Hepatocyte (in vitro differentiated cells): ENCODE results near the gene ETV6. TPM values are rescaled to one million over a fixed set of nuclear protein-coding genes. Genes with fewer than 3 reads are reported as not detected.

Source experiments
- DNase-seq: peaks from one replicate; pipeline ENCODE4 v3.0.0-alpha.2; 2016; ENCODE audit warnings: low spot score
- H2AFZ ChIP-seq: fragments of 200-600 bp; sonication (generic); 2 replicates; pipeline ENCODE4 v1.6.0; 2016; ENCODE audit warnings: antibody characterized with exemption, mild to moderate bottlenecking
- H3K27ac ChIP-seq: fragments of 200-600 bp; sonication (generic); 2 replicates; pipeline ENCODE4 v1.5.1; 2016; ENCODE audit warnings: mild to moderate bottlenecking
- H3K27me3 ChIP-seq: fragments of 200-600 bp; sonication (generic); 2 replicates; pipeline ENCODE4 v1.6.1; 2016
- H3K36me3 ChIP-seq: fragments of 200-600 bp; sonication (generic); replicated peaks from 2 replicates; pipeline ENCODE4 v1.5.1; 2016; ENCODE audit warnings: low read depth; ENCODE audit not compliant: insufficient read depth
- H3K4me1 ChIP-seq: fragments of 200-600 bp; sonication (generic); 2 replicates; pipeline ENCODE4 v1.5.1; 2016; ENCODE audit warnings: mild to moderate bottlenecking, moderate library complexity; ENCODE audit not compliant: insufficient read depth
- H3K4me2 ChIP-seq: fragments of 200-600 bp; sonication (generic); 2 replicates; pipeline ENCODE4 v1.6.0; 2016
- H3K4me3 ChIP-seq: fragments of 200-600 bp; sonication (generic); 2 replicates; pipeline ENCODE4 v1.5.1; 2016; ENCODE audit warnings: mild to moderate bottlenecking
- H3K79me2 ChIP-seq: fragments of 200-600 bp; sonication (generic); 2 replicates; pipeline ENCODE4 v1.6.0; 2017; ENCODE audit warnings: mild to moderate bottlenecking
- H3K9me2 ChIP-seq: fragments of 200-600 bp; sonication (generic); replicated peaks from 2 replicates; pipeline ENCODE4 v1.6.0; 2017; ENCODE audit warnings: mild to moderate bottlenecking; ENCODE audit not compliant: insufficient read depth
- H3K9me3 ChIP-seq: fragments of 200-600 bp; sonication (generic); 2 replicates; pipeline ENCODE4 v1.5.1; 2016; ENCODE audit warnings: low read depth, mild to moderate bottlenecking
- H4K20me1 ChIP-seq: fragments of 200-600 bp; sonication (generic); 2 replicates; pipeline ENCODE4 v1.6.0; 2016; ENCODE audit warnings: mild to moderate bottlenecking; ENCODE audit not compliant: insufficient read depth, poor library complexity, severe bottlenecking
- EZH2 ChIP-seq: fragments of 200-600 bp; sonication (generic); IDR thresholded peaks from 2 replicates; pipeline ENCODE4 v1.6.1; 2016; ENCODE audit warnings: antibody characterized with exemption, mild to moderate bottlenecking, borderline replicate concordance
- EZH2phosphoT487 ChIP-seq: fragments of 200-600 bp; sonication (generic); IDR thresholded peaks from one replicate; pipeline ENCODE4 v1.6.1; 2018; ENCODE audit warnings: antibody characterized with exemption, mild to moderate bottlenecking, low read depth, moderate library complexity; ENCODE audit not compliant: unreplicated experiment, severe bottlenecking
- WGBS: methylation state at CpG from one replicate; pipeline ENCODE4 v1.1.6; 2016; ENCODE audit warnings: low lambda C conversion rate; ENCODE audit errors: missing lambda C conversion rate; 5-methylcytosine and 5-hydroxymethylcytosine counted together
- polyA plus RNA-seq: library from polyadenylated mRNA; unstranded; fragments of >200 nt; fragmentation: Nextera tagmentation; extraction: Ambion mirVana; gene quantifications from 2 replicates; pipeline ENCODE4 v1.2.1, GENCODE V29; 2016
- total RNA-seq: library from RNA; depleted of rRNA; stranded (reverse); fragments of >200 nt; gene quantifications from 2 replicates; pipeline ENCODE4 v1.2.3, GENCODE V29; 2014
- TF ChIP-seq, protein P1 (sequence below): fragments of 200-600 bp; sonication (generic); IDR thresholded peaks from 2 replicates; pipeline ENCODE4 v1.5.1; 2016; ENCODE audit warnings: antibody characterized with exemption, mild to moderate bottlenecking; ENCODE audit not compliant: poor library complexity

Gene ETV6
- total and polyA plus RNA-seq, 2 experiments from 2014 or later: 8.0 to 9.7 TPM

DNA sequence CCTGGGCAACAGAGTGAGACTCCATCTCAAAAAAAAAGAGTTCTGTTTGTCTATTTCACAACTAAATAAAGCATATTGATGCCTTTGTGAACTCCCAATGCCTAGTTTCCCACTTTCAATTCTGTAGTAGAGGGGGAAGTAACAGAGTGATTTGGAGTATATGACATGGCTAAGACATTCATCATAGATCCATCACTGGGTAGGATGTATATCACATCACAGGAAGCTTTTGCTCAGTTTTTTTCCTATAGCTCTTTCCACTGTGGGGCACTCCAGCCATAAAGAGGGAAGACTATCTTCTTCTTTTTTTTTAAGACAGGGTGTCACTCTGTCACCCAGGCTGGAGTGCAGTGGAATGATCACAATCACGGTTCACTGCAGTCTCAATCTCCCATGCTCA lies 267.3 kb downstream of the ETV6 start:
- no peak for DNase-seq
- Histone ChIP-seq H3K4me3 (no peak overlapping the region), H3K4me2 (no peak overlapping the region), H3K27ac (no peak overlapping the region), H3K4me1 (no peaks in the 10 kb centered on the region), H3K9me3 (no peaks in the 10 kb centered on the region), H4K20me1 (no peaks in the 10 kb centered on the region), H3K9me2 (no peaks in the 10 kb centered on the region), H3K27me3 (no peaks in the 10 kb centered on the region), H3K79me2 (no peaks in the 10 kb centered on the region), H2AFZ (no peak overlapping the region), H3K36me3 (no peaks in the 10 kb centered on the region)
- 79% methylated on average over 1 of the region's 1 CpG for WGBS
- TF ChIP-seq EZH2phosphoT487: no peak
- no peak for TF ChIP-seq EZH2
- TF ChIP-seq, protein P1, sequence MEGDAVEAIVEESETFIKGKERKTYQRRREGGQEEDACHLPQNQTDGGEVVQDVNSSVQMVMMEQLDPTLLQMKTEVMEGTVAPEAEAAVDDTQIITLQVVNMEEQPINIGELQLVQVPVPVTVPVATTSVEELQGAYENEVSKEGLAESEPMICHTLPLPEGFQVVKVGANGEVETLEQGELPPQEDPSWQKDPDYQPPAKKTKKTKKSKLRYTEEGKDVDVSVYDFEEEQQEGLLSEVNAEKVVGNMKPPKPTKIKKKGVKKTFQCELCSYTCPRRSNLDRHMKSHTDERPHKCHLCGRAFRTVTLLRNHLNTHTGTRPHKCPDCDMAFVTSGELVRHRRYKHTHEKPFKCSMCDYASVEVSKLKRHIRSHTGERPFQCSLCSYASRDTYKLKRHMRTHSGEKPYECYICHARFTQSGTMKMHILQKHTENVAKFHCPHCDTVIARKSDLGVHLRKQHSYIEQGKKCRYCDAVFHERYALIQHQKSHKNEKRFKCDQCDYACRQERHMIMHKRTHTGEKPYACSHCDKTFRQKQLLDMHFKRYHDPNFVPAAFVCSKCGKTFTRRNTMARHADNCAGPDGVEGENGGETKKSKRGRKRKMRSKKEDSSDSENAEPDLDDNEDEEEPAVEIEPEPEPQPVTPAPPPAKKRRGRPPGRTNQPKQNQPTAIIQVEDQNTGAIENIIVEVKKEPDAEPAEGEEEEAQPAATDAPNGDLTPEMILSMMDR: no peak

DNA sequence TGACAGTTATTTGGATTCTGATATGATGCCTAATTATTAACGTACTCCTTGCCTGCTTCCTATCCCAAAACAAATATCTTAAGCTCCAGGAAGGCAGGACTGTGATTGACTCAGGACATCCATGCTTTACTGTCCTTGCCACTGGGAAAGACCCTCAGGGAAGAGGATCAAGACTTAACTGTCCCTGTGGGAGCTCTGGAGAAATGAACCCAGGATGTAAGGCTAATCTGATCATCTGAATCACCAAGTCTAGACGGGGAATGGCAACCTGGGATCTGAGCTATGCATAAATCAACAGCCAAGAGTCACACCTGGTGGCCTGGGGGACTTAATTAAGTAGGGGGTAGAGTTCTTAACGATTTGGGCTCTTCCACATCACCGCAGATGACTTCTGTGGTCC lies 268.0 kb downstream of the ETV6 start:
- 49% methylated on average over 4 of the region's 4 CpGs for WGBS
- Histone ChIP-seq H3K4me1 (no peaks in the 10 kb centered on the region), H4K20me1 (no peaks in the 10 kb centered on the region), H3K36me3 (no peaks in the 10 kb centered on the region), H3K27me3 (no peaks in the 10 kb centered on the region), H3K4me3 (no peak overlapping the region), H3K9me3 (no peaks in the 10 kb centered on the region), H3K9me2 (no peaks in the 10 kb centered on the region), H3K4me2 (no peak overlapping the region), H2AFZ (no peak overlapping the region), H3K79me2 (no peaks in the 10 kb centered on the region), H3K27ac (no peak overlapping the region)
- TF ChIP-seq EZH2phosphoT487 (no peak), EZH2 (no peak)
- TF ChIP-seq, protein P1: no peak
- DNase-seq: no peak

DNA sequence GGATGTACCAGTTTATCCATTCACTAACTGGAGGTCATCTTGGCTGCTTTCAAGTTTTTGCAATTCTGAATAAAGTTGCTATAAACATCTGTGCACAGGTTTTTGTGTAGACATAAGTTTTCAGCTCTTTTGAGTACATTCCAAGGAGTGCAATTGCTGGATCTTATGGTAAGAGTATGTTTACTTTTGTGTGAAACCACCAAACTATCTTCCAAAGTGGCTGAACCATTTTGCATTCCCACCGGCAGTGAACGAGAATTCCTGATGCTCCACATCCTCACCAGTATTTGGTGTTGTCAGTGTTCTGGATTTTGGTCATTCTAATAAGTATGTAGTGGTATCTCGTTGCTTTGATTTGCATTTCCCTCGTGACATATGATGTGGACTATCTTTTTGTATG lies 270.8 kb downstream of the ETV6 start:
- Histone ChIP-seq H3K36me3 (no peaks in the 10 kb centered on the region), H3K4me2 (no peak overlapping the region), H3K4me1 (no peaks in the 10 kb centered on the region), H3K27me3 (no peaks in the 10 kb centered on the region), H3K4me3 (no peak overlapping the region), H3K79me2 (no peaks in the 10 kb centered on the region), H3K9me3 (no peaks in the 10 kb centered on the region), H4K20me1 (no peaks in the 10 kb centered on the region), H3K27ac (no peak overlapping the region), H2AFZ (no peak overlapping the region), H3K9me2 (no peaks in the 10 kb centered on the region)
- no peak for TF ChIP-seq EZH2
- no peak for TF ChIP-seq EZH2phosphoT487
- TF ChIP-seq, protein P1: no peak
- WGBS: 83% methylated on average over 4 of the region's 4 CpGs
- no peak for DNase-seq

DNA sequence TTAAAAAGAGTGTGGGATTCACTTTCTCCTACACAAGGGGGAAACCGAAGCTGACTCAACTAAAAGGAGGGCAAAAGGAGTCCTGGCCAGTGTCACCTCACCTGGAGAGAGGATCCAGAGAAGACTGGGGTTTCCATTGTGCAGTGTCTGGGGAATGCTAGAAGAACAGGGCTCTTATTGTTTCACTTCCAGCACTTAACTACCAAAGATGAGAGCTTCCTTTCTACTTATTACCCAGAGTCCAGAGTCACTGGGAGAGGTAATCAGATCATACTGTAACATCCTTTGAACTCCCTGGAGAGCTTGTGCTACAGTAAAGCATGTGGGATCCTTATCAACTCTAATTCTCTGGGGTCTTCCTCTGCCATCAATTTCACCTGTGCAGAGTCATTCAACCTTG lies 272.9 kb downstream of the ETV6 start:
- H3K36me3 ChIP-seq: no peaks in the 10 kb centered on the region
- no peak overlapping the region for H3K27ac ChIP-seq
- H3K4me2 ChIP-seq: no peak overlapping the region
- H2AFZ ChIP-seq: no peak overlapping the region
- DNase-seq: no peak
- WGBS: 19% methylated on average over 1 of the region's 1 CpG
- no peak overlapping the region for H3K4me3 ChIP-seq
- H3K79me2 ChIP-seq: no peaks in the 10 kb centered on the region
- H3K27me3 ChIP-seq: no peaks in the 10 kb centered on the region
- TF ChIP-seq EZH2 (no peak), EZH2phosphoT487 (no peak)
- TF ChIP-seq, protein P1: no peak
- H3K9me2 ChIP-seq: no peaks in the 10 kb centered on the region
- H3K9me3 ChIP-seq: no peaks in the 10 kb centered on the region
- H4K20me1 ChIP-seq: no peaks in the 10 kb centered on the region
- H3K4me1 ChIP-seq: no peaks in the 10 kb centered on the region
